22Rv1 (cell line): Measurements from ENCODE around the gene VPS35L.

Experiments used
- ZFX ChIP-seq: fragments of 450-650 bp; IDR thresholded peaks from 2 replicates; pipeline ENCODE4 v1.6.1; 2017; ENCODE audit warnings: antibody characterized with exemption, borderline replicate concordance
- TF ChIP-seq, protein P1 (sequence below): fragments of 450-650 bp; IDR thresholded peaks from 2 replicates; pipeline ENCODE4 v1.5.1; 2017; ENCODE audit warnings: mild to moderate bottlenecking

DNA sequence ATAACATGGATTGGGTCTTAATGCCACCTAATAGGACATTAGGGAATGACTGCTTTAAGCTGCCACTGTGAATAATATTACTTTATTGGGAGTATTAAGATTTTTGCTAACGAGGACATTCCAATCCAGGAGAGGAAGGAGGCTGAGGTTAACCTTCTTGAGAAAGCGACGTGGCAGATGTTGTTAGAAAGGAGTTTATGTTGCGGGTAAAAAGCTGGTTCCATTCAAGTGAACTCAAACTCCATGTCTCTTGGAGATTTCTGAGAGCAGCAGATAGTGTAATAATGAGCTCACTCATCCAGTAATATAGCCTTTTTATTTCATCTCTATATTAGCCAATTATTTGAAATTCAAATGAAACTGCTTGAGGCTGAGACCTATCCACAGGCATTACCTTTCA, 87.0 kb downstream of the VPS35L start:
- TF ChIP-seq, protein P1, sequence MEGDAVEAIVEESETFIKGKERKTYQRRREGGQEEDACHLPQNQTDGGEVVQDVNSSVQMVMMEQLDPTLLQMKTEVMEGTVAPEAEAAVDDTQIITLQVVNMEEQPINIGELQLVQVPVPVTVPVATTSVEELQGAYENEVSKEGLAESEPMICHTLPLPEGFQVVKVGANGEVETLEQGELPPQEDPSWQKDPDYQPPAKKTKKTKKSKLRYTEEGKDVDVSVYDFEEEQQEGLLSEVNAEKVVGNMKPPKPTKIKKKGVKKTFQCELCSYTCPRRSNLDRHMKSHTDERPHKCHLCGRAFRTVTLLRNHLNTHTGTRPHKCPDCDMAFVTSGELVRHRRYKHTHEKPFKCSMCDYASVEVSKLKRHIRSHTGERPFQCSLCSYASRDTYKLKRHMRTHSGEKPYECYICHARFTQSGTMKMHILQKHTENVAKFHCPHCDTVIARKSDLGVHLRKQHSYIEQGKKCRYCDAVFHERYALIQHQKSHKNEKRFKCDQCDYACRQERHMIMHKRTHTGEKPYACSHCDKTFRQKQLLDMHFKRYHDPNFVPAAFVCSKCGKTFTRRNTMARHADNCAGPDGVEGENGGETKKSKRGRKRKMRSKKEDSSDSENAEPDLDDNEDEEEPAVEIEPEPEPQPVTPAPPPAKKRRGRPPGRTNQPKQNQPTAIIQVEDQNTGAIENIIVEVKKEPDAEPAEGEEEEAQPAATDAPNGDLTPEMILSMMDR = no peak
- no peak for TF ChIP-seq ZFX
